ENCODE data around the gene CD2AP. TPM values are rescaled to one million over a fixed set of nuclear protein-coding genes. Genes with fewer than 3 reads are reported as not detected.

The CD2AP gene
- total and polyA plus RNA-seq, 2 of the 8 experiments (the other 6 are each of a cell fraction or from before 2014, with no cell fraction given) = 8.6 to 75.6 TPM

DNA sequence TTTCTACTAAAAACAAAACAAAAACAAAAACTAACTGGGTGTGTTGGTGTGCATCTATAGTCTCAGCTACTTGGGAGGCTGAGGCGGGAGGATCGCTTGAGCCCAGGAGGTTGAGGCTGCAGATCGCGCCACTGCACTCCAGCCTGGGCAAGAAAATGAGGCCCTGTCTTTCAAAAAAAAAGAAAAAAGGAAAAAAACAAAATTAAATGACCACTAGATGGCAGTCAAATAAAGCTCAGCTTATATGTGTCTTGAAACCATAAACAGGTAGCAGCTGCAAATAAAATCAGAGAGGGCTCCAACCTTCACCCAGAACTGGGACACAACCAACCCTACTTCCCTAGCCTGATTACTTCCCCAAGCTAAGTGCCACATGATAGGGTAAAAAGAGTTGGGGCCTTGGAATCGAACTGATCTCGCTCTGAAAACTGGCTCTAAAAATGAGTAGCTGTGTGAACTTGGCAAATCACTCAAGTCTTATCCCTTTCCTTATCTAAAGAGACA lies 153.7 kb downstream of the CD2AP start (continued):
- TF ChIP-seq, protein P1, sequence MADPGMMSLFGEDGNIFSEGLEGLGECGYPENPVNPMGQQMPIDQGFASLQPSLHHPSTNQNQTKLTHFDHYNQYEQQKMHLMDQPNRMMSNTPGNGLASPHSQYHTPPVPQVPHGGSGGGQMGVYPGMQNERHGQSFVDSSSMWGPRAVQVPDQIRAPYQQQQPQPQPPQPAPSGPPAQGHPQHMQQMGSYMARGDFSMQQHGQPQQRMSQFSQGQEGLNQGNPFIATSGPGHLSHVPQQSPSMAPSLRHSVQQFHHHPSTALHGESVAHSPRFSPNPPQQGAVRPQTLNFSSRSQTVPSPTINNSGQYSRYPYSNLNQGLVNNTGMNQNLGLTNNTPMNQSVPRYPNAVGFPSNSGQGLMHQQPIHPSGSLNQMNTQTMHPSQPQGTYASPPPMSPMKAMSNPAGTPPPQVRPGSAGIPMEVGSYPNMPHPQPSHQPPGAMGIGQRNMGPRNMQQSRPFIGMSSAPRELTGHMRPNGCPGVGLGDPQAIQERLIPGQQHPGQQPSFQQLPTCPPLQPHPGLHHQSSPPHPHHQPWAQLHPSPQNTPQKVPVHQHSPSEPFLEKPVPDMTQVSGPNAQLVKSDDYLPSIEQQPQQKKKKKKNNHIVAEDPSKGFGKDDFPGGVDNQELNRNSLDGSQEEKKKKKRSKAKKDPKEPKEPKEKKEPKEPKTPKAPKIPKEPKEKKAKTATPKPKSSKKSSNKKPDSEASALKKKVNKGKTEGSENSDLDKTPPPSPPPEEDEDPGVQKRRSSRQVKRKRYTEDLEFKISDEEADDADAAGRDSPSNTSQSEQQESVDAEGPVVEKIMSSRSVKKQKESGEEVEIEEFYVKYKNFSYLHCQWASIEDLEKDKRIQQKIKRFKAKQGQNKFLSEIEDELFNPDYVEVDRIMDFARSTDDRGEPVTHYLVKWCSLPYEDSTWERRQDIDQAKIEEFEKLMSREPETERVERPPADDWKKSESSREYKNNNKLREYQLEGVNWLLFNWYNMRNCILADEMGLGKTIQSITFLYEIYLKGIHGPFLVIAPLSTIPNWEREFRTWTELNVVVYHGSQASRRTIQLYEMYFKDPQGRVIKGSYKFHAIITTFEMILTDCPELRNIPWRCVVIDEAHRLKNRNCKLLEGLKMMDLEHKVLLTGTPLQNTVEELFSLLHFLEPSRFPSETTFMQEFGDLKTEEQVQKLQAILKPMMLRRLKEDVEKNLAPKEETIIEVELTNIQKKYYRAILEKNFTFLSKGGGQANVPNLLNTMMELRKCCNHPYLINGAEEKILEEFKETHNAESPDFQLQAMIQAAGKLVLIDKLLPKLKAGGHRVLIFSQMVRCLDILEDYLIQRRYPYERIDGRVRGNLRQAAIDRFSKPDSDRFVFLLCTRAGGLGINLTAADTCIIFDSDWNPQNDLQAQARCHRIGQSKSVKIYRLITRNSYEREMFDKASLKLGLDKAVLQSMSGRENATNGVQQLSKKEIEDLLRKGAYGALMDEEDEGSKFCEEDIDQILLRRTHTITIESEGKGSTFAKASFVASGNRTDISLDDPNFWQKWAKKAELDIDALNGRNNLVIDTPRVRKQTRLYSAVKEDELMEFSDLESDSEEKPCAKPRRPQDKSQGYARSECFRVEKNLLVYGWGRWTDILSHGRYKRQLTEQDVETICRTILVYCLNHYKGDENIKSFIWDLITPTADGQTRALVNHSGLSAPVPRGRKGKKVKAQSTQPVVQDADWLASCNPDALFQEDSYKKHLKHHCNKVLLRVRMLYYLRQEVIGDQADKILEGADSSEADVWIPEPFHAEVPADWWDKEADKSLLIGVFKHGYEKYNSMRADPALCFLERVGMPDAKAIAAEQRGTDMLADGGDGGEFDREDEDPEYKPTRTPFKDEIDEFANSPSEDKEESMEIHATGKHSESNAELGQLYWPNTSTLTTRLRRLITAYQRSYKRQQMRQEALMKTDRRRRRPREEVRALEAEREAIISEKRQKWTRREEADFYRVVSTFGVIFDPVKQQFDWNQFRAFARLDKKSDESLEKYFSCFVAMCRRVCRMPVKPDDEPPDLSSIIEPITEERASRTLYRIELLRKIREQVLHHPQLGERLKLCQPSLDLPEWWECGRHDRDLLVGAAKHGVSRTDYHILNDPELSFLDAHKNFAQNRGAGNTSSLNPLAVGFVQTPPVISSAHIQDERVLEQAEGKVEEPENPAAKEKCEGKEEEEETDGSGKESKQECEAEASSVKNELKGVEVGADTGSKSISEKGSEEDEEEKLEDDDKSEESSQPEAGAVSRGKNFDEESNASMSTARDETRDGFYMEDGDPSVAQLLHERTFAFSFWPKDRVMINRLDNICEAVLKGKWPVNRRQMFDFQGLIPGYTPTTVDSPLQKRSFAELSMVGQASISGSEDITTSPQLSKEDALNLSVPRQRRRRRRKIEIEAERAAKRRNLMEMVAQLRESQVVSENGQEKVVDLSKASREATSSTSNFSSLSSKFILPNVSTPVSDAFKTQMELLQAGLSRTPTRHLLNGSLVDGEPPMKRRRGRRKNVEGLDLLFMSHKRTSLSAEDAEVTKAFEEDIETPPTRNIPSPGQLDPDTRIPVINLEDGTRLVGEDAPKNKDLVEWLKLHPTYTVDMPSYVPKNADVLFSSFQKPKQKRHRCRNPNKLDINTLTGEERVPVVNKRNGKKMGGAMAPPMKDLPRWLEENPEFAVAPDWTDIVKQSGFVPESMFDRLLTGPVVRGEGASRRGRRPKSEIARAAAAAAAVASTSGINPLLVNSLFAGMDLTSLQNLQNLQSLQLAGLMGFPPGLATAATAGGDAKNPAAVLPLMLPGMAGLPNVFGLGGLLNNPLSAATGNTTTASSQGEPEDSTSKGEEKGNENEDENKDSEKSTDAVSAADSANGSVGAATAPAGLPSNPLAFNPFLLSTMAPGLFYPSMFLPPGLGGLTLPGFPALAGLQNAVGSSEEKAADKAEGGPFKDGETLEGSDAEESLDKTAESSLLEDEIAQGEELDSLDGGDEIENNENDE (IDR thresholded peaks at IDR 0.05; ENCODE audit: insufficient replicate concordance, low read length) = no peak
- TF ChIP-seq SP1 (IDR thresholded peaks at IDR 0.05; ENCODE audit: low read depth, low read length) (no peak), SRF (IDR thresholded peaks at IDR 0.05; ENCODE audit: low read depth, low read length) (no peak), RBBP5 (IDR thresholded peaks at IDR 0.05; ENCODE audit: borderline replicate concordance, low read depth, low read length) (no peak), CBX5 (IDR thresholded peaks at IDR 0.05; ENCODE audit: low read depth, low read length) (no peak), GABPA (IDR thresholded peaks at IDR 0.05; ENCODE audit: borderline replicate concordance, insufficient read depth, low read length) (no peak), EP300 (IDR thresholded peaks at IDR 0.05; ENCODE audit: borderline replicate concordance in 1 of 2, low read depth in 2 of 2, low read length in 2 of 2) (no peak), SIRT6 (IDR thresholded peaks at IDR 0.05; ENCODE audit: low read length) (no peak), CHD2 (IDR thresholded peaks at IDR 0.05; ENCODE audit: low read length) (no peak)
- TF ChIP-seq, protein P2, sequence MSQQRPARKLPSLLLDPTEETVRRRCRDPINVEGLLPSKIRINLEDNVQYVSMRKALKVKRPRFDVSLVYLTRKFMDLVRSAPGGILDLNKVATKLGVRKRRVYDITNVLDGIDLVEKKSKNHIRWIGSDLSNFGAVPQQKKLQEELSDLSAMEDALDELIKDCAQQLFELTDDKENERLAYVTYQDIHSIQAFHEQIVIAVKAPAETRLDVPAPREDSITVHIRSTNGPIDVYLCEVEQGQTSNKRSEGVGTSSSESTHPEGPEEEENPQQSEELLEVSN (IDR thresholded peaks at IDR 0.05) = no peak
